GM12874 (cell line): ENCODE data around the gene TRERF1.

Source experiments
- CTCF ChIP-seq: IDR thresholded peaks from 2 replicates; pipeline ENCODE4 v1.5.1; 2011; ENCODE audit warnings: low read depth, mild to moderate bottlenecking, control low read depth, low read length, moderate library complexity; ENCODE audit not compliant: insufficient read depth

The TRERF1 gene

DNA sequence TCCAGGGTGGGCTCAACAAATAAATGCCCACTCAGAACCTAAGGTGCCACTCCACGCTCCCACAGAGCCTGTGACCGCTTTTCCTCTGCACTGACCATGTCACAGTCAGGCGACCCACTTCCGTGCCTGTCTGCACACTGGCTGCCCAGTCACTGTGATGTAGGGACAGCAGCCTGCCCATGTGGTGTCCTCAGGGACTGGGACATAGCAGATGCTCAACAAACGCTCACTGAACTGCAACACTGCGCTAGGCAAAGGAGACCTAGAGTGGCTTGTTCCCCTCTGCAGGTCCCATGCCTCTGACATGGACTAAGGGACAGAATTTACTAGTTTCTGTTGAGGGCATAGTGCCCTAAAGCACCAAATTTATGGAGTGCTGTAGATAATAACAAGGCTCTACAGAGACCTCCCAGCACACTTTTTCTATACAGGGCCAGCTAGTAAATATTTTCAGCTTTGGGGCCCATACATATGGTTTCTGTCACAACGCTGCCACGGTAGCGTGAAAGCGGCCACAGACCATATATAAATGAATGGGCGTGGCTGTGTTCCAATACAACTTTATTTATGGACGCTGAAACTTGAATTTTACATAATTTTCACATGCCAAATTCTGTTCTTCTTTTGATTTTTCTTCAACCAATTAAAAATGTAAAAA, 176.2 kb downstream of the TRERF1 start:
- no peak for TF ChIP-seq CTCF

- no peak for TF ChIP-seq CTCF
Measured at GRCh38 chr6:42274898-42275297, 176.8 kb downstream of the TRERF1 start.

DNA sequence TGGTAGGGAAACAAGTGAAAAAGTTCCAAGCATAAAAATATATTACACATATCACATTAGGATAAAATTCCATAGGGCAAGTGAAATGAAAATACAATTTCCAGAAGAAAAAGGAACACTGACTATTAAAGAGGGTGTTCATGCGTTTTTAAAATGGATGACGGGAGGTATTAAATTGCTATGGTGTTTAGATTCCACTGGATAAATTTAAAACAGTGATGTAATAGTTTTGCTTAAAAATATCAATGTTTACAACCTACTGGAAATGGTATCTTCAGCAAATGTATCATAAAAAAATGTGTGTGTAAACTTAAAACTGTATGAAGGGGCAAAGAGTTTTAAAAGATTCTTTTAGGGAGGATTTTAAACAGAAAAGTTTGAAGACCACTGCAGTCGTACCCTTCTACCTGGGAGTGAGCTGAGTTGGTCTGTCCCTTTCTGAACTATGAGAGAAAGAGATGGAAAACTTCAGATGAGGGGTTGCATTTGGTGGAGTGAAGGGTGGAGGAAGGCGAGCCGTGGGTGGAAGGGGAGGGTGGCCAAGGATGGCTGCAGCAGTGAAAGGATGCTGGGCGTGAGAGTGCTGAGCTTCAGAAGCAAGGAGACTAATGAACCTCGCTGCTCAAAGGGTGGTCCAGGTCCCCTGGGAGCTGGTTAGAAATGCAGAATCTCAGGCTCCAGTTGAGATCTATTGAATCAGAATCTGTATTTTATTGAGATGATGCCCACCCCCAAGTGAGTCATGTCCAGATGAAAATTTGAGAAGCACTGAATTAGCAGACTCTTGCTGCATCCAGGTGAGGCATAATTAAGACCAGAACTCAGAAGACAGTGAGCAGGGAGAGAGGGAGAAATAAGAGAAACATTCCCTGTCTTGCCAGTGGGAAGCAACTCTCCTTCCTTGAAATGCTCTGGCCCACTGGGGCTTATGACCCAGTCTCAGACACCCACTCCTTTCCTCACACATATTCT, 179.6 kb downstream of the TRERF1 start:
- no peak for TF ChIP-seq CTCF

GRCh38 chr6:42269974-42270510, 181.7 kb downstream of the TRERF1 start:
- TF ChIP-seq CTCF = no peak

DNA sequence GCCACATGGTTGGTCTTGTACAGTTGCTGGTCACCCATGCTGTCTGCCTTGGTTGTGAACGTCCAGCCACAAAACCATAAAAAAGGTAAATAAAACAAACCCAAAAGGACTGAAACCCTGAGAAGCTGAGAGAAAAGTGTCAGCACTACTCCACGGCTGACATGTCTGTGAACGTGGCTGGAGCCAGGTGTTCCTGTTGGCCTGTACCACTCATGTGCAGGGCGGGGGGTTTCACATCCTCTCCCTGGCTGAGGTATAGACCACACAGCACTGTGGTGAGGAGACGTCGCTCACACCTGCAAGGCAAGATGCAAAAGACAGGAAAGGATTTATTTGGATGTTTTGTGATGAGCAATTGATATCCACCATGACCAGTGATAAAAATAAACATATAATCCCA, 182.2 kb downstream of the TRERF1 start:
- no peak for TF ChIP-seq CTCF

DNA sequence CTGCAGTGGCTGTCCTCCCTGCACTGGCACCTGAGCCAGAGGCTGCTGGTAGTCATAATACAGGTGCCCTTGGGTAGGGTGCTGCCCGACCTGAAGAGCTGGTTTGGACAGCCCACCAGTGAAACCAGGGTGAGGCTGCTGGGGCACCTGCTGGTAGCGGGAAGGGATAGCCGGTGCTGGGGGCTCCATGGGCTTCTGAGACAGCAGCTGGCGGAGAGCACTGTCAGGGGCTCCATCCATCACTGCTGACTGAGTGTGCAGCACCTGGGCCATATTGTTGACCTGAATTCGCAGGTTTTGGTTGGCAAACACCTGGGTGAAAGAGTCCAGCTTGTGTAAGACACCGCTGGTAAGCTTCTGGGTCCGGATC, 182.9 kb downstream of the TRERF1 start:
- TF ChIP-seq CTCF = no peak
